Fibroblast of skin of right biceps (primary cell): ENCODE results near the gene NDC80.

Experiments used
- DNase-seq: peaks from one replicate; pipeline ENCODE4 v3.0.0-alpha.2; 2013

The NDC80 gene

GRCh38 chr18:2564373-2564772 is 7.0 kb upstream of the NDC80 start:
- DNase-seq: no peak

GRCh38 chr18:2568129-2568528 is 3.2 kb upstream of the NDC80 start:
- no peak for DNase-seq

- DNase-seq: no peak
Measured at GRCh38 chr18:2568605-2569004, 2.8 kb upstream of the NDC80 start.

- no peak for DNase-seq
Measured at GRCh38 chr18:2569338-2570207, 1.8 kb upstream of the NDC80 start.

- peak; percentile 73 for DNase-seq
Measured at GRCh38 chr18:2570772-2571199, 571 bp upstream of the NDC80 start.

GRCh38 chr18:2572171-2572569 is 813 bp downstream of the NDC80 start:
- DNase-seq: no peak

- DNase-seq: no peak
Measured at GRCh38 chr18:2572892-2573291, 1.5 kb downstream of the NDC80 start.

- DNase-seq: no peak
Measured at GRCh38 chr18:2573408-2573807, 2.1 kb downstream of the NDC80 start.

GRCh38 chr18:2587788-2588187 is 16.4 kb downstream of the NDC80 start:
- no peak for DNase-seq

- DNase-seq: no peak
Measured at GRCh38 chr18:2588666-2589344, 17.4 kb downstream of the NDC80 start.

GRCh38 chr18:2589345-2590068 is 18.1 kb downstream of the NDC80 start:
- peak; percentile 23 for DNase-seq

- DNase-seq: no peak
Measured at GRCh38 chr18:2590303-2590702, 18.9 kb downstream of the NDC80 start.

- DNase-seq: no peak
Measured at GRCh38 chr18:2597639-2598038, 26.3 kb downstream of the NDC80 start.

- DNase-seq: no peak
Measured at GRCh38 chr18:2602844-2603243, 31.5 kb downstream of the NDC80 start.

GRCh38 chr18:2606335-2606734 is 35.0 kb downstream of the NDC80 start:
- DNase-seq: no peak

GRCh38 chr18:2609604-2610003 is 38.2 kb downstream of the NDC80 start:
- DNase-seq: no peak

GRCh38 chr18:2610549-2610948 is 39.2 kb downstream of the NDC80 start:
- no peak for DNase-seq

GRCh38 chr18:2612996-2613395 is 41.6 kb downstream of the NDC80 start:
- DNase-seq: no peak

GRCh38 chr18:2617401-2617998 is 46.1 kb downstream of the NDC80 start:
- no peak for DNase-seq

- DNase-seq: peak; percentile 61
Measured at GRCh38 chr18:2618009-2618408, 46.7 kb downstream of the NDC80 start.

- DNase-seq: no peak
Measured at GRCh38 chr18:2625217-2625616, 53.9 kb downstream of the NDC80 start.

- DNase-seq: peak; percentile 48
Measured at GRCh38 chr18:2627821-2628276, 56.5 kb downstream of the NDC80 start.

- DNase-seq: no peak
Measured at GRCh38 chr18:2629003-2629402, 57.6 kb downstream of the NDC80 start.
